Endothelial cell of umbilical vein (primary cell): ENCODE measurements around the gene PFN2. TPM values are rescaled to one million over a fixed set of nuclear protein-coding genes. Genes with fewer than 3 reads are reported as not detected.

Experiments used
- BruUV-seq: library from RNA; stranded (reverse); fragments of 400-500 nt; replicated peaks from 2 replicates; lab custom pipeline; 2021; lab: Mats Ljungman, UMichigan
- CTCF ChIA-PET: fragments of 300-600, 350-600 bp; sonication (Branson Sonifier 250); formaldehyde crosslinking; loops from one replicate; lab custom pipeline; 2021; ENCODE audit warnings: antibody characterized with exemption, inconsistent platforms; lab: Charles Lee
- POLR2A ChIA-PET: fragments of 300-600, 350-600 bp; sonication (Branson Sonifier 250); formaldehyde crosslinking; loops from one replicate; lab custom pipeline; 2021; ENCODE audit warnings: antibody characterized with exemption, inconsistent platforms; lab: Charles Lee
- DNase-seq: peaks from one replicate; pipeline ENCODE4 v3.0.0-alpha.2; 2011; ENCODE audit warnings: low read depth, low spot score
- FAIRE-seq: peaks from 2 replicates; lab custom pipeline; 2011; peaks lifted over from hg19 to GRCh38; lab: Jason Lieb, UNC
- H2AFZ ChIP-seq: 2 replicates; pipeline ENCODE4 v1.6.0; 2012; ENCODE audit warnings: low read depth, low read length, control low read depth, inconsistent platforms
- H3K27ac ChIP-seq: 2 replicates; pipeline ENCODE4 v1.5.1; 2011; ENCODE audit warnings: low read depth, mild to moderate bottlenecking, control low read depth, low read length, moderate library complexity; ENCODE audit not compliant: insufficient read depth
- H3K27me3 ChIP-seq, 2 experiments: 2 replicates each; pipeline versions ENCODE4 v1.6.0 to v1.6.1; 2011; ENCODE audit warnings: low read length in 2 of 2, mixed read lengths in 1 of 2; ENCODE audit not compliant: control insufficient read depth in 2 of 2, insufficient read depth in 2 of 2
- H3K36me3 ChIP-seq, 2 experiments: 2 replicates in 1 of 2; 3 replicates in 1 of 2; pipeline ENCODE4 v1.5.1; 2011; ENCODE audit warnings: low read length in 2 of 2, mild to moderate bottlenecking in 1 of 2, moderate library complexity in 1 of 2; ENCODE audit not compliant: control insufficient read depth in 2 of 2, insufficient read depth in 2 of 2; ENCODE audit errors: extremely low read depth in 1 of 2
- H3K4me1 ChIP-seq: 3 replicates; pipeline ENCODE4 v1.5.1; 2011; ENCODE audit warnings: mild to moderate bottlenecking, low read length; ENCODE audit not compliant: control insufficient read depth, insufficient read depth; ENCODE audit errors: extremely low read depth
- H3K4me2 ChIP-seq: 2 replicates; pipeline ENCODE4 v1.6.1; 2011; ENCODE audit warnings: low read length, control low read depth, mixed read lengths; ENCODE audit not compliant: insufficient read depth
- H3K4me3 ChIP-seq, 3 experiments: fragments of 200-600 bp in 1 of 3; sonication (generic), shearing (Covaris generic) in 1 of 3; replicated peaks in 1 of 3; 2 replicates each; pipeline ENCODE4 v1.5.1; 2011 to 2016; ENCODE audit warnings: control low read depth in 3 of 3, low read length in 3 of 3, mild to moderate bottlenecking in 2 of 3, inconsistent platforms in 1 of 3, low read depth in 1 of 3, moderate library complexity in 1 of 3; ENCODE audit not compliant: insufficient read depth in 1 of 3
- H3K79me2 ChIP-seq: 2 replicates; pipeline ENCODE4 v1.6.0; 2012; ENCODE audit warnings: low read length, inconsistent platforms; ENCODE audit not compliant: control insufficient read depth, insufficient read depth
- H3K9ac ChIP-seq: replicated peaks from 2 replicates; pipeline ENCODE3; 2011; ENCODE audit warnings: low read length, control low read depth; ENCODE audit not compliant: insufficient read depth; ENCODE audit errors: extremely low read depth
- H3K9me1 ChIP-seq: replicated peaks from 3 replicates; pipeline ENCODE4 v1.6.0; 2011; ENCODE audit warnings: mild to moderate bottlenecking, low read length; ENCODE audit not compliant: control insufficient read depth, insufficient read depth; ENCODE audit errors: extremely low read depth
- H3K9me3 ChIP-seq: replicated peaks from 2 replicates; pipeline ENCODE4 v1.5.1; 2012; ENCODE audit warnings: low read length, inconsistent platforms; ENCODE audit not compliant: control insufficient read depth, insufficient read depth
- H4K20me1 ChIP-seq: replicated peaks from 2 replicates; pipeline ENCODE3; 2011; ENCODE audit warnings: mild to moderate bottlenecking, low read length; ENCODE audit not compliant: control insufficient read depth, insufficient read depth; ENCODE audit errors: extremely low read depth
- EZH2 ChIP-seq: IDR thresholded peaks from 2 replicates; pipeline ENCODE4 v1.6.1; 2012; ENCODE audit warnings: borderline replicate concordance, low read depth, mild to moderate bottlenecking, moderate library complexity, low read length, inconsistent platforms; ENCODE audit not compliant: severe bottlenecking
- FOS ChIP-seq: IDR thresholded peaks from 2 replicates; pipeline ENCODE4 v1.6.1; 2011; ENCODE audit warnings: mild to moderate bottlenecking, low read length, moderate library complexity, borderline replicate concordance; ENCODE audit not compliant: insufficient read depth
- GATA2 ChIP-seq: IDR thresholded peaks from 2 replicates; pipeline ENCODE4 v1.7.0; 2011; ENCODE audit warnings: low read depth, mild to moderate bottlenecking, moderate library complexity, mixed read lengths, low read length; ENCODE audit not compliant: insufficient read length, insufficient read depth
- JUN ChIP-seq: IDR thresholded peaks from 2 replicates; pipeline ENCODE4 v1.6.1; 2011; ENCODE audit warnings: borderline replicate concordance, low read depth; ENCODE audit not compliant: insufficient read length, insufficient read depth
- MYC ChIP-seq: IDR thresholded peaks from one replicate; pipeline ENCODE4 v1.6.1; 2011; ENCODE audit warnings: mild to moderate bottlenecking, low read depth, low read length
- POLR2A ChIP-seq: IDR thresholded peaks from 2 replicates; pipeline ENCODE4 v1.6.1; 2012; ENCODE audit warnings: low read depth, mild to moderate bottlenecking, control low read depth, low read length
- POLR2AphosphoS5 ChIP-seq: IDR thresholded peaks from 2 replicates; pipeline ENCODE4 v1.6.1; 2012; ENCODE audit warnings: low read depth, mild to moderate bottlenecking, control low read depth, low read length, moderate library complexity; ENCODE audit not compliant: insufficient read depth
- dilution Hi-C: fragments of 300-500 bp; cut with MboI; formaldehyde crosslinking; loops from one replicate; pipeline ENCODE4 v1.15.0; 2019; ENCODE audit warnings: low sequenced_read_pairs; ENCODE audit not compliant: extremely low pct_ligation_motif_present
- intact Hi-C: fragments of 100-400 bp; cut with micrococcal nuclease; formaldehyde crosslinking; loops from one replicate; pipeline ENCODE4 v1.10.0; 2022
- polyA plus RNA-seq, 4 experiments: library from polyadenylated mRNA; depleted of rRNA in 3 of 4; stranded (reverse) in 3 of 4; unstranded in 1 of 4; fragments of >200 nt; gene quantifications; 2 replicates each; pipeline versions ENCODE4 v1.2.1 to v1.2.3, GENCODE V29; 2011 to 2012; ENCODE audit warnings: missing spikeins in 1 of 4
- total RNA-seq: library from RNA; stranded (reverse); gene quantifications from 2 replicates; pipeline ENCODE4 v1.2.3, GENCODE V29; 2021
- TF ChIP-seq, protein P1 (sequence below): IDR thresholded peaks from 2 replicates; pipeline ENCODE4 v1.6.1; 2011; ENCODE audit not compliant: insufficient read depth, insufficient read length
- TF ChIP-seq, protein P2 (sequence below), 2 donors: IDR thresholded peaks; 1 replicate in 1 of 2; 2 replicates in 1 of 2; pipeline ENCODE4 v1.5.1; 2011; ENCODE audit warnings: low read length in 2 of 2, mild to moderate bottlenecking in 2 of 2, moderate library complexity in 2 of 2, control low read depth in 1 of 2, inconsistent platforms in 1 of 2, low read depth in 1 of 2; ENCODE audit not compliant: insufficient read depth in 1 of 2; ENCODE audit errors: extremely low read depth in 1 of 2

Gene PFN2
- total and polyA plus RNA-seq, 2 donors (not counting 3 experiments of a cell fraction or from before 2014, with no cell fraction given) = 97.1 to 165 TPM

DNA sequence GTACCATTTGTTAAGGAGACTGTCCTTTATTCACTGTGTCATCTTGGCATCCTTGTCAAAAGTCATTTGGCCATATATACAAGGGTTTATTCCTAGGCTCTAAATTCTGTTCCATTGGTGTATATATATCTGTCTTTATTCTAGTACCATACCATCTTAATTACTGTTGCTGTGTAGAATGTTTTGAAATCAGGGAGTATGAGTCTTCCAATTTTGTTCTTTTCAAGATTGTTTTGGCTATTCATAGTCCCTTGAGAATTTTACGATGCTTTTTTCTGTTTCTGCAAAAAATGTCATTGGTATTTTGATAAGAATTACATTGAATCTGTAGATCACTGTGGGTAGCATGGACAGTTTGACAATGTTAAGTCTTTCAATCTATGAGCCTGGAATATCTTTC lies 28.7 kb downstream of the PFN2 start:
- no TSS peak for BruUV-seq
- FAIRE-seq = no peak
- POLR2A ChIA-PET = no interaction called here

More for the DNA sequence above, 28.7 kb downstream of the PFN2 start:
- H3K36me3 ChIP-seq = no peaks in the 10 kb centered on the region
- H3K9me1 ChIP-seq = no peaks in the 10 kb centered on the region
- H3K4me3 ChIP-seq = no peak overlapping the region
- CTCF ChIA-PET = no interaction called here
- H3K9ac ChIP-seq = no peak overlapping the region
- no peaks in the 10 kb centered on the region for H3K79me2 ChIP-seq
- H3K4me2 ChIP-seq = no peak overlapping the region
- no peak overlapping the region for H2AFZ ChIP-seq
- no peak for DNase-seq
- H3K27me3 ChIP-seq = no peaks in the 10 kb centered on the region
- intact Hi-C loops = no loop called here
- TF ChIP-seq MYC (no peak), EZH2 (no peak), POLR2A (no peak), JUN (no peak), FOS (no peak), GATA2 (no peak), POLR2AphosphoS5 (no peak)
- TF ChIP-seq, protein P1, sequence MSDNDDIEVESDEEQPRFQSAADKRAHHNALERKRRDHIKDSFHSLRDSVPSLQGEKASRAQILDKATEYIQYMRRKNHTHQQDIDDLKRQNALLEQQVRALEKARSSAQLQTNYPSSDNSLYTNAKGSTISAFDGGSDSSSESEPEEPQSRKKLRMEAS = no peak
- TF ChIP-seq, protein P2, sequence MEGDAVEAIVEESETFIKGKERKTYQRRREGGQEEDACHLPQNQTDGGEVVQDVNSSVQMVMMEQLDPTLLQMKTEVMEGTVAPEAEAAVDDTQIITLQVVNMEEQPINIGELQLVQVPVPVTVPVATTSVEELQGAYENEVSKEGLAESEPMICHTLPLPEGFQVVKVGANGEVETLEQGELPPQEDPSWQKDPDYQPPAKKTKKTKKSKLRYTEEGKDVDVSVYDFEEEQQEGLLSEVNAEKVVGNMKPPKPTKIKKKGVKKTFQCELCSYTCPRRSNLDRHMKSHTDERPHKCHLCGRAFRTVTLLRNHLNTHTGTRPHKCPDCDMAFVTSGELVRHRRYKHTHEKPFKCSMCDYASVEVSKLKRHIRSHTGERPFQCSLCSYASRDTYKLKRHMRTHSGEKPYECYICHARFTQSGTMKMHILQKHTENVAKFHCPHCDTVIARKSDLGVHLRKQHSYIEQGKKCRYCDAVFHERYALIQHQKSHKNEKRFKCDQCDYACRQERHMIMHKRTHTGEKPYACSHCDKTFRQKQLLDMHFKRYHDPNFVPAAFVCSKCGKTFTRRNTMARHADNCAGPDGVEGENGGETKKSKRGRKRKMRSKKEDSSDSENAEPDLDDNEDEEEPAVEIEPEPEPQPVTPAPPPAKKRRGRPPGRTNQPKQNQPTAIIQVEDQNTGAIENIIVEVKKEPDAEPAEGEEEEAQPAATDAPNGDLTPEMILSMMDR (IDR thresholded peaks at IDR 0.05; ENCODE audit: extremely low read depth in 1 of 2, insufficient read depth in 1 of 2, low read depth in 1 of 2, low read length in 2 of 2) = no peak
- no peaks in the 10 kb centered on the region for H4K20me1 ChIP-seq
- H3K27ac ChIP-seq = no peak overlapping the region
- no peaks in the 10 kb centered on the region for H3K9me3 ChIP-seq
- peaks cover 2% of the 10 kb centered on the region for H3K4me1 ChIP-seq
- dilution Hi-C loops = no loop called here
